NCI-H1436 treated with DMSO at 0.1 percent for 48 hours (cell line): ENCODE data around the gene MCC.

ENCODE experiments used
- DNase-seq: peaks from one replicate; lab custom pipeline; 2025; lab: John Stamatoyannopoulos, UW

MCC gene

GRCh38 chr5:113199122-113199905 is 288.9 kb downstream of the MCC start:
- DNase-seq: no peak

GRCh38 chr5:113197456-113198200 is 290.6 kb downstream of the MCC start:
- DNase-seq: no peak

GRCh38 chr5:113195771-113196170 is 292.5 kb downstream of the MCC start:
- no peak for DNase-seq

GRCh38 chr5:113195251-113195650 is 293.0 kb downstream of the MCC start:
- DNase-seq: no peak

- no peak for DNase-seq
Measured at GRCh38 chr5:113194591-113194990, 293.7 kb downstream of the MCC start.

- DNase-seq: no peak
Measured at GRCh38 chr5:113194125-113194524, 294.1 kb downstream of the MCC start.

GRCh38 chr5:113193311-113193978 is 294.8 kb downstream of the MCC start:
- DNase-seq: no peak

GRCh38 chr5:113192541-113192940 is 295.7 kb downstream of the MCC start:
- no peak for DNase-seq

GRCh38 chr5:113190347-113190746 is 297.9 kb downstream of the MCC start:
- DNase-seq: no peak

- no peak for DNase-seq
Measured at GRCh38 chr5:113189291-113189690, 299.0 kb downstream of the MCC start.

- no peak for DNase-seq
Measured at GRCh38 chr5:113188436-113188835, 299.8 kb downstream of the MCC start.

GRCh38 chr5:113187906-113188305 is 300.3 kb downstream of the MCC start:
- DNase-seq: no peak

GRCh38 chr5:113186061-113186460 is 302.2 kb downstream of the MCC start:
- DNase-seq: no peak

GRCh38 chr5:113183694-113184093 is 304.6 kb downstream of the MCC start:
- DNase-seq: no peak

GRCh38 chr5:113182658-113183344 is 305.5 kb downstream of the MCC start:
- DNase-seq: no peak

- no peak for DNase-seq
Measured at GRCh38 chr5:113181853-113182490, 306.3 kb downstream of the MCC start.

GRCh38 chr5:113181409-113181808 is 306.8 kb downstream of the MCC start:
- no peak for DNase-seq

GRCh38 chr5:113179156-113179555 is 309.1 kb downstream of the MCC start:
- DNase-seq: no peak

GRCh38 chr5:113178073-113178779 is 310.0 kb downstream of the MCC start:
- no peak for DNase-seq

GRCh38 chr5:113177225-113177624 is 311.0 kb downstream of the MCC start:
- DNase-seq: no peak

GRCh38 chr5:113176734-113177133 is 311.5 kb downstream of the MCC start:
- no peak for DNase-seq
